GM19438 (cell line): Measurements from ENCODE around the gene SH3BGR.

ENCODE experiments used
- ATAC-seq: cut with Tn5 transposase; IDR thresholded peaks from one replicate; pipeline ENCODE4 v1.9.1; 2021; ENCODE audit warnings: low read depth; ENCODE audit not compliant: unreplicated experiment

Gene SH3BGR

GRCh38 chr21:39454949-39455668, 3.3 kb downstream of the SH3BGR start:
- ATAC-seq = no peak

DNA sequence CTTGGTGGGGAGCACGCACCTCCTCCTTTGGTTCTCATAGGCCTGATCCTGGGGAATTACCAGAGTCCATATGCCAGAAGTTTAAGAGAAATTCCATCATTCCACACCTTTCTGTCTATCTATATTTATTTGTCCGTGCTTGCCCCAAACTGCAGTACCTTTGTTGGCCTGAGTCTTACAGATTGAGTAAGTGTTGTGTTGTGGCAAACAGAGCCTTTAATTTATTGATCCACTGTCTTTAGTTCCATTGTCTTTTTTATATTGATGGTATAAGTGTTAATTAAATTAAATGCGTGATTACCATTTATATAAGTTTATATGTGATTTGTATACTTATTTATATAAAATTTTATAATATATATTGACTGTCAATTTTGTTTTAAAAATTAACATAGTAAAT, 4.9 kb downstream of the SH3BGR start:
- no peak for ATAC-seq

GRCh38 chr21:39461419-39461818, 9.6 kb downstream of the SH3BGR start:
- ATAC-seq = no peak

GRCh38 chr21:39463308-39463707, 11.5 kb downstream of the SH3BGR start:
- ATAC-seq = no peak

GRCh38 chr21:39466584-39466983, 14.8 kb downstream of the SH3BGR start:
- no peak for ATAC-seq

GRCh38 chr21:39467746-39468145, 16.0 kb downstream of the SH3BGR start:
- ATAC-seq = no peak

GRCh38 chr21:39468559-39468958, 16.8 kb downstream of the SH3BGR start:
- ATAC-seq = no peak

DNA sequence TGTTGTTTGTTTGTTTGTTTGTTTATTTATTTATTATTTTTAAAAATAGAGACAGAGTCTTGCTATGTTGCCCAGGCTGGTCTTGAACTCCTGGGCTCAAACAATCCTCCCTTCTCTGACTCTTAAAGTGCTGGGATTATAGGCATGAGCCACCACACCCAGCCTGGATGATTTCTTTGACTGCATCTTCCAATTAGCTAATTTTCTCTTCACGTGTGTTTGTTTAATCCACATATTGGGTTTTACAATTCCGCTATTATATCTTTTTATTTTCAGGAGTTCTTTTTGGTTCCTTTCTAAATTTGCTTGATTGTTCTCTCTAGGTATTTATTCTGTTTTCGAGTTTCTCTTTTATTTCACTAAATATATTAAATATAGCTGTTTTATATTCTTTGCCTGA, 19.8 kb downstream of the SH3BGR start:
- no peak for ATAC-seq

GRCh38 chr21:39472786-39473185, 21.0 kb downstream of the SH3BGR start:
- ATAC-seq = no peak

- no peak for ATAC-seq
These were observed 22.8 kb downstream of the SH3BGR start for GRCh38 chr21:39474611-39475010.

DNA sequence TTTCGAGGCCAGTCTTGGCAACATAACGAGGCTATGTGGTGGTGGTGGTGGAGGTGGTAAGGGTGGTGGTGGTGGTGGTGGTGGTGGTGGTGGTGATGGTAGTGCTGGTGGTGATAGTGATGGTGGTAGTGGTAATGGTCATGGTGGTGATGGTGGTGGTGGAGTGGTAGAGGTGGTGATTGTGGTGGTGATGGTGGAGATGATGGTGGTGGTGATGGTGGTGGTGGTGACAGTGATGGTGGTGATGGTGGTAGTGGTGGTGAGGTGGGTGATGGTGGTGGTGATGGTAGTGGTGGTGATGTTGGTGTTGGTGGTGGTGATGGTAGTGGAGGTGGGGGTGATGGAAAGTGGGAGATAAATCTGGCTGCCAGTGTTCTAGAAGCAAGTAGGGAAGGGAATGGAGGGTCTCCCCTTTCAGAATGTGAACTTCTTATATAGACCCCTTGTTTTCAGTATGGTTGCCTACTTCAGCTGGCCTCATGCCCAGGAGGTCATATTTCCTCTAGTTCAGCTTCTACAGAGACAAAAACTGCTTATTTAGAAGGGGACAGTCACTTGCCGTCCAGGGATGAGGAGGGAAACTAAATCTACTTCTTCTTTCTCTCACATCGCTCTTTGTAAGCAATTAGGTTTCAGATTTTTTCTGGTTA, 27.5 kb downstream of the SH3BGR start:
- ATAC-seq = no peak

DNA sequence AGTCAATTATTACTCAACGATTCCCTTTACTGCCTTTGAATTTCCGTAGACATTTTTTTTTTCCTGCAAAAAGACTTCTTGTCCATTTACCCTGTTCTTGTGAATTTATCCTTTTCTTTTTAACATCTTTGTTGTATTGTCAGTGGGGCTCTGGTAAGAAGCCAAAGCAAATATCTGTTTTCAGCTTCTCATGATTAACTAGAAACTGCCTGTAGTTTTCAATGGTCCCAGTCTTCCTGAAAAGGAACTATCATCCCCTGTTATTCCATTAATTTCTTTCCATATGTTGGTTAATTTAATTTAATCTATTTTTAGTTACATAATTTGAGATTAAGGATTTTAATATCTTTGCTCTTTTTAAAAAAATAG, 28.0 kb downstream of the SH3BGR start:
- ATAC-seq = no peak

- no peak for ATAC-seq
These were observed 28.5 kb downstream of the SH3BGR start for GRCh38 chr21:39480271-39480670.

- ATAC-seq = no peak
These were observed 30.1 kb downstream of the SH3BGR start for GRCh38 chr21:39481886-39482285.

DNA sequence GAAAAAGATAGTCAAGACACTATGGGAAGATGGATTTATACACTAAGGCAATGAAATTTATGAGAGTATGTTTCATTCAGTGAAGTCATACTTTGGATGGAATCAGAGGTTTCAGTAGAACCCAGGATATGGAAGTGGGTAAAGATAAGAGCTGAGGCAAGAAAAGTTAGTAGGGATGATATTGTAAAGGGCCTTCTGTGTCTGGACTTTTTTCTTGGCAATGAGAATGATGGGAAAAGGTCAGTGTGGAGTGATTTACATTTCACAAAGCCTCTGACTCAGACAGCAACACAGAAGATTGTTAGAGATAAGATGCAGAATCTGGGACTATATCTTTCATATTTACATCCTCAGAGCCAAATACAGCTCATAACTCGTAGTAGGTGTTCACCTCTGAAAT, 32.1 kb downstream of the SH3BGR start:
- no peak for ATAC-seq

DNA sequence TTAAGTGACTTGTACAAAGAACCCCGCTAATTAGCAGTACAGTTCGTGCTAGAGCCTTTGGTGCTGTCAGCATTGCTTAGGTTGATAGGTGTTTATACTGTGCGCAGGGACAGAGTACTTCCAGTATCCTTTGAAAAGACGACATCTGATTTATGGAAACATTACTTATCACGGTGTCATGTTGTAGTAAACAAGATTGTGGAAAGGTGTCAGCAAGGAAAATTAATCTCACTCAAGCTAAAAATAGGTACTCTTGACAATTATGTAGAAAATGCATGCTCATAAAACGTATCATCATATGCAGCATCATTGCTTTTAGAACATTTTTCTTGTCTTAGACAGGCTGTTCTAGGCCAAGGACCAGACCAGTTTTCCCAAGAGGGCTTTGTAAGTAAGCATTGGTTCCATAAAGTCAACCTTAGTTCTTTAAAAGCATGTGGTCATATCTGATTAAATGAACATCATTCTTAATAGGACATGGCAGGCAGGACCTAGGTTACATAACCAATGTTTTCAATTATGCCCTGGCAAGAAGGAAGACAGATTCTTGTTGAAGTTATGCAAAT, 33.0 kb downstream of the SH3BGR start:
- ATAC-seq = no peak

- ATAC-seq = no peak
These were observed 37.7 kb downstream of the SH3BGR start for GRCh38 chr21:39489380-39489924.

GRCh38 chr21:39499156-39499555, 47.4 kb downstream of the SH3BGR start:
- no peak for ATAC-seq

GRCh38 chr21:39502631-39503030, 50.9 kb downstream of the SH3BGR start:
- ATAC-seq = no peak

GRCh38 chr21:39503123-39503762, 51.5 kb downstream of the SH3BGR start:
- no peak for ATAC-seq

DNA sequence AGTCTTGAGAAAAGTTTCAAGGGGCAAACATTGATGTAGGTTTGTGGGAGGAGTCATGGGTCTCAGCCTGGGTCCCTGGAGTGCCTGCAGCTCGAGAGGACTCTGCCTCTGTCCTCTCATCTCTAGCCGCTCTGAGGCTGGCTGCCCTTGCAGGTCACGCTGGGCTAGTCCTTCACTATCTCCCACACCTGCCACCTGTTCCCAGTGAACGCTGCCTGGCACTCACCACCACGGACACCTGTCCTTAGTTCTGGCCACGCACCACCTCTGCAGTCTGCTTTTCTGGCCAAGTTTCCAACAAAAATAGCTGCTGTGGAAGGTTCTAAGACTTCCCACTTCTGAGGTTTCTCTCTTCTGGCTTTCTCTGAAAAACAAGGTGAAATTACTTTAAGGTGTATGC, 52.5 kb downstream of the SH3BGR start:
- ATAC-seq = no peak
